Activated CD8-positive, alpha-beta memory T cell treated with anti-CD3 and anti-CD28 coated beads for 4 hours (primary cell): ENCODE measurements around the gene PIMREG.

Source experiments
- DNase-seq, 2 donors: peaks; one replicate each; pipeline ENCODE4 v3.0.0-alpha.2; 2020; ENCODE audit warnings: low read depth in 2 of 2

The PIMREG gene, protein sequence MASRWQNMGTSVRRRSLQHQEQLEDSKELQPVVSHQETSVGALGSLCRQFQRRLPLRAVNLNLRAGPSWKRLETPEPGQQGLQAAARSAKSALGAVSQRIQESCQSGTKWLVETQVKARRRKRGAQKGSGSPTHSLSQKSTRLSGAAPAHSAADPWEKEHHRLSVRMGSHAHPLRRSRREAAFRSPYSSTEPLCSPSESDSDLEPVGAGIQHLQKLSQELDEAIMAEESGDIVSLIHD

DNA sequence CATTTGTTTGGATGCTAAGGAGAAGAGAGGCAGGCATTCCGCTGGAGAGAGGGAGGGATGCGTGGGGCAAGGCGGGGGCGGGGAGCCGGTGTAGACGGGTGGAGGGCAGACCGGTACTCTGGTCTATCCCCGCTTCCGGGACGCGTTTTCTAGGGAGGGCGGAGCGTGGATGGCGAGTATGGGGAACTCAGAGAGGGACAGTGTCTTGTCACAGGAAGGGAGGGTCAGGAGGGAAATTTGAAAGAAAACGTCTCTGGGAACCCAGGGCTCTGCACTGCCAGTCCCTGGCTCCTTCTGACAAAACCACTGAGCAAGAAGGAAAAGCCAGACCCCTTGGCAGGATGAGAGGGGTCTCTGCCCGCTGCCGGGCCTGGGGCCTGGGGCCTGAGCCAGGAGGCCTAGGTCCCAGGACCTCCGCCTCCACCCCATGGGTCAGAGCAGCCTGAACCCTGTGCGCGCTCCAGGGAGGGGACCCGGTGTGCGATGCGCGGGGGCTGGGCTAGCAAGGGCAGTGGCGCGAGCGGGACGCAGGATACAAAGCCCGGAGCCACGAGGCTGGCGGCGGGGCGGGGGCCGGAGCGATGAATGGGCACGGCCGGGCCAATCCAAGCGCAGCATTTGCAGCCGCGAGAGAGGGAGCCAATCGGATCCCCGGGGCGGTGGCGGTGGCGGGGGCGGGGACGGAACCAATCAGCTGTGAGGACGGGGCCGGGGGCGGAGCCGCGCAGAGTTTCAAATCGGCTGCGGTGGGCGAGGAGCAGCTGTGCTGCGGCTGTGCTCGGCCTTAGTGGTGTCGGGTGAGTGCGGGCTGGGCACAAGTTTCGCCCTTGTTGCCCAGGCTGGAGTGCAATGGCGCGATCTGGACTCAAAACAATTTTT lies at the start of gene PIMREG:
TSS of gene PIMREG (plus strand) at position 764 of the 879 bp plus-strand sequence. CDS start 656 bp downstream, outside the sequence.
- DNase-seq: peak; percentile 88 to 90

DNA sequence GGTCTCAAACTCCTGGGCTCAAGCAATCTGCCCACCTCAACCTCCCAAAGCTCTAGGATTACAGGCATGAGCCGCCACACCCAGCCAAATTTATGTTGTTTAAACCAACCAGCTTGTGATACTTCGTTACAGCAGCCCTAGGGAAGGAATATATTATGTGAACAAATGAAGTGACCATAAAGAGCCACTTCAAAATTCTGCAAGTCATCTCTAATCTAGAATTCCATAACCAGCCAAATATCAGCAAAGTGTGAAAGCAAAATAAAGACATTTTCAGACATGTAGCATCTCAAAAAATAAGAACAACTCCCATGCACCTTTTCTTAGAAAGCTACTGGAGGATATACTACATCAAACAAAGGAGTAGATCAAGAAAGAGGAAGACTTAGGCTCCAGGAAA lies 45.3 kb upstream of the PIMREG start:
- no peak for DNase-seq

DNA sequence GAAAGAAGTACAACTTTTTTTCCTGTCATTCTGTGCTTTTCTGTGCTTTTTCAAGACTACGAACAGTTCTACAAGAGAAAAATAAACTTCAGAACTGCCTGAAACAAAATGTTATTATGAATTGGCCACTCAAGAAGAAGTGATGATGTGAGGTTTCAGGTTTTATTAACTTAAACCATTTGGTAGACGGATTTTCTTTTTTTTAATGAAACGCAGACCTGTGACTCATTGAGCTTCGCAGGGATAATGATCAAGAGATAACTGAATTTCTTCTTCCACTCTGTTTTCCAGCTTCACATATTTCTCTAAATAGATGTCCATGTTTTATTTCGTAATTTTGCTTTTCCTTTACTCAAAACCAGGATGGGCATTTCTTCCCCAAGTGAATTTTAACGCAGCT lies 42.0 kb upstream of the PIMREG start:
- no peak for DNase-seq

DNA sequence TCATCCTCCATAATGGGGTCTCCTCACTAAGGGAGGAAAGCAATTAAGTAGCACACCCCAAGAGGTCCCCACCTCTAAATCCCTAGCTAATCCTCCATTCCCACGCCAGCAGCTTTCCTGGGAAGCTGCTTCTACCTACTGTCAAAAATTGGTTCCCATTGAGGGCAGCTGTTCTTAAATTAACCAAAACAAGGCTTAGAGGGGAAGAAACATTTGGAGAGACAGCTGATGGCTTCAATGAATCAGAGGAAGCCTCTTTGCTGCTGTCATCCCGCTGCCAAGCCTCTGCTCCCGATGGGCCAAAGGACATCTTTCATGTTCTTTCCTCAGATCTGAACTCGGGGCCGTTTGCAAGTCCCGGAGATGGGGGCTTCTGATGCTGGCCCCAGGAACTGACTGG lies 36.0 kb upstream of the PIMREG start:
- no peak for DNase-seq

DNA sequence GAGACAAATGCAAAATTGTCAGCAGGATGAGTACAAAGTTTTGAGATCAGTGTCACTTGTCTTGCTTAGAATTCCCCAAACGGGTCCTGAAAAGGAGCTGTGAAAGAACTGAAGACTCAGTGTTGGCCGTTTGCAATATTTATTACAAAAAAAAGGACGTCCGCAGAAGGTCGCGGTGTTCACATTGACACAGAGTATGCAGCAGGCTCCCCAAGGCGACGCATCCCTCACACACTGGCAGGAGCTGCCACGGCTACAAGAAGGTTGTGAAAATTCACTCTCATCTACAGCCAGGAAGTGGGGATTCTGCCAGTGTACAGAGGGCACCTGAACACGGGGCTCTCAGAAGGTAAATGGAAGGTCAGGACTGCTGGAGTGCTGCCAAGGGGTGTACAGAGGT lies 35.5 kb upstream of the PIMREG start:
- no peak for DNase-seq

DNA sequence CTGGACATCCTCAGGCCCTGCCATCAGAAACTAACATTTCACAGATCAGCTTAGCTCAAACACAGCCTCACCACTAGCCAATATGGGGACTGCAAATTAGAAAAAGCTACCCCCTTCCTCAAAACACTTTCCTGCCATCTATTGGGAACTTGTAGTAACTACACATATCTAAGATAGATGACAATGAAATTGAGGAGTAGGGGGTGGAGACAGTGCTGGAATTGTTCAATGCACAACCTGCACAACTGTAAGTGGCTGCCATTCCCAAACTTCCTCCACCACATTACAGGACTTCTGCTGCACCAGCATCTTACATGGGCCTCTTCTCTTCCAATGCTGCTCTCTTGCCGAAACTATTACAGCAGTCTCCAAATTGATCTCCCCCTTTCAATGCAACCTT lies 31.2 kb upstream of the PIMREG start:
- no peak for DNase-seq

DNA sequence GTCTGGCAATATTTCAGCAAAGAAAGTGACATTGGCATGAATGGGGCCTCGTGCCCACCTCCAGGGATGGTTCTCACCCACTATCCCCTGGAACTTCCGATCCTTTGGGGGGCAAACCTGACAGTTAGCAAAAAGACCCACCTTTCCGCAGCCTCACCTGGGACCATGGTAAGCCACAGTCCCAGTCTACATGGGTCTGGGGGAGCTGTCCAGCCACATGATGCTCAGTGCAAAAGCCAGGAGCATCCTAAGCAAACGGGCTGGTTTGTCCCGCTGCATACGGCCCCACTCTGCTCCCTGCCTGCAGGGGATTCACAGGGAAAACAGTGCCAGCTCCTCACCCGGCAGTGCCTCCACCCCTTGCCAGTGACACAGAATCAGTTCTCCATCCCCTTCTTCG lies 28.6 kb upstream of the PIMREG start:
- no peak for DNase-seq

DNA sequence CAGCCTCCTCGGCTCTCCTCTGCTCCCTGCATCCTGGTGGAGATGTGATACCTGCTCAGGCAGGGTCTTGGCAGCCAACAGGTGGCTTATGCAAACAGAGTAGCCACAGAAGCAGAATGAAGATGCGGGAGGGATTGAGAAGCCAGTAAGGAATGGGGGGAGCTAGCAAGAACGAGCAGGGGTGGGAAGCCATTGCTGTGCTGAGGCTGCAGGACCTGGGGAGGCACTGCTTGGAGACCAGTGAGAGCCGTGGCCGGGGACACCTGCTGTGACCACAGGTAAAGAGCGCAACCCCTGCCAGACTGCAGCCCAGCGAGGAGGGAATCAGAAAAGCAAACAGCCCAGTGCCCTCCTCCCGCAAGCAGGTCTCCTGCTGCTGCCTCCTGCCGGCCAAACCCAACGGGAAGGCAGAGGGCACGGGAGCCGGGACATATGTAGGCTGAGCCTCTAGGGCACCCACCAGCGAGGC lies 24.0 kb upstream of the PIMREG start:
- no peak for DNase-seq

DNA sequence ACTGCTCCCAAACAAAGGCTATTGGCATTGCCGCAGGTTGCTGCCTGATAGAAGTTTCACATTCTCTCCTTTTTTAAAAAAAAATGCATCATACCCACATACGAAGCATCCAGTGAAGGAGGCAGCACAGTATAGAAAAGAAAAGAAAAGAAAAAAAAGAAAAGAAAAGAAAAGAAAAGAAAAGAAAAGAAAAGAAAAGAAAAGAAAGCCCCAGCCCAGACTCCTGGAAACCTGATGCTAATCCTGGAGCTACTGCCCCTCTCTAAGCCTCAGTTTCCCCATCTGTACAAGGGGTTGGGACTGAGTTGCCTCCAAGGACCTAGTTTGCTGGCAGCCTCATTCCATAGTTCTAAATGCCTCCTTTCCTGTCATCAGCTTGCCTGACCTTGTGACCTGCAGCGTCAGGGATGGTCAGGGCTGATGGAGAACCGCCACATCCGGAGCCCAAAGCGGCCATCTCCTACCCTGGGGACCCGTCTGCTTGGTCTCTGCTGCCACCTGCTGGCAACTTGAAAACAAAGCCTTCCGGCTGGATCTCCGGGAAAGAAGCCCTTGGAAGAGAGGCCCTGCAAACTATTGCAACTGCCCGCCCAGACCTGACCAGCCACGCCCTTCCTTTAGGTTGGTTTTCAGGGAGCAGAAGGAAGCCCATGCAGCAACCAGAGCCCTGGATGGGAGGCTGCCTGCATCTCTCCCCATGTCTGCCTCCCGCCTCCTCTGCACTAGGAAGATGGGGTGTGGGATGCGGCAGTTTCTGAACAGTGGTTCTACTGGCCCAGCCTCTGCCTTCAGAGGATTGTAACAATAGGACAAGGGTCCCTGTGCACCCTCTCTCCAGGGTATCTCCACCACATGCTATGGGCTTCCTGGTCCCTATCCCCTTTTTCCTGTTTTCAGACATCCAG lies 22.3 kb upstream of the PIMREG start:
- DNase-seq: peak; percentile 36 to 47

DNA sequence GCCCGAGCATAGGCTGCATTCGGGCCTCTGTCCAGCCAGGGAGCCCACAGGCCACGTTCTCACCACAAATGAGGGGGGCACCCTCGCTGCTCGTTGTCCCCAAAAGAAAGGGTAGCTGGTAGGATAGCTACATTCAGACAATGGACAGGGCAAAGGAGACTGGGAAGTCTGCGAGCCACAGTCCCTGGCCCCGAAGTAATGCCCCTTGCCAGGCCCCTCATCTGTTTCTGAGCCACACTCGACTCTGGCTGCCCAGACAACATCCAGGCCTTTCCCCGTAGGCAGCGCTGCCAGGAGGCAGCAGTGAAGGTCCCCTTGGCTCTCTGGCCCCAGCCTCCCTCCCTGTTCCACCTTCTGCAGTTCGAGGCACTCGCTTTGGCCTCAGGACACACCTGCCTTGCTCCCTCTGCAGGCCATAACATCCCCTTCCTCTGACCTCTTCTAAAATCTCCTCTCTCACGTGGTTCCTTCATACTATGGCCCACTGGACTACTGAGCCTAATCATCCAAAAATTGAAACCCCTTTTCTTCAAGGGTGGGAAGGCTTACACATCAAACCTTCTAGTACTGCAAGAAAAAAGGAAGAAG lies 21.5 kb upstream of the PIMREG start:
- DNase-seq: no peak

DNA sequence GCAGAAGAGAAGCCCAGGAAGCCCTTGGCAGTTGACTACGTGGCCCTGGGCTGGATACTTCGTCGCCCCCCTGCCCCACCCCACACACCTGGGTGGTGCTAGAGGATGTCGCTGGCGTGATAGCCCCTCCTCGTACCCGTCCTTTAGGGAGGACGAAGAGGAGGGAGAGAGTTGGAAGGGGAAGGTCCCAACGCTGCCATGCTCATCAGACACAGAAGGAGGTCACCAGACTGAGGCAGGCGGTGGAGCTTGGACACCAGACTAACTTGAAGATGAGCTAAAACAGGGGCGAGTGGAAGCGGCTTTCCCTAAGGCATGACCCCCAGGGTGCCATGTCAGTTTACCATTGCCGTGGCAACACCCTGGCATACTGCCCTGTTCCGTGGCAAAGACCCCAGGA lies 20.3 kb upstream of the PIMREG start:
- DNase-seq: no peak

DNA sequence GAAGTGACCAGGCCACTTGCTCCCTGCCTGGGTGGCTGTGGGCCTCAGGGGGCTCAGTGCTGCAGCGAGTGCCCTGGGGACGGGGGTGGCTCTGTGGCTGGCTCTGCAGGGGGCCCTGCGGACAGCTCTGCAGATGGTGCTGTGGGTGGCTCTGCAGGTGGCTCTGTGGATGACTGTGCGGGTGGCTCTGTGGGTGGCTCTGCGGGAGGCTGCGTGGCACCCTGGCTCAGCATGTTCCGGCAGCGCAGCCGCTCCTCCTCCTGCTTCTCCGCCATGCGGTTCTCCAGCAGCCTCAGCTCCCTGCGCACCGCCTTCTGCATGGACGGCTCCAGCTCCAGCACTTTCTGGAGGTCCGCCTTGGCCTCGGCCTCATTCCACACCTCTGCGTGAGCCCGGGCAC lies 18.8 kb upstream of the PIMREG start:
- DNase-seq: no peak

DNA sequence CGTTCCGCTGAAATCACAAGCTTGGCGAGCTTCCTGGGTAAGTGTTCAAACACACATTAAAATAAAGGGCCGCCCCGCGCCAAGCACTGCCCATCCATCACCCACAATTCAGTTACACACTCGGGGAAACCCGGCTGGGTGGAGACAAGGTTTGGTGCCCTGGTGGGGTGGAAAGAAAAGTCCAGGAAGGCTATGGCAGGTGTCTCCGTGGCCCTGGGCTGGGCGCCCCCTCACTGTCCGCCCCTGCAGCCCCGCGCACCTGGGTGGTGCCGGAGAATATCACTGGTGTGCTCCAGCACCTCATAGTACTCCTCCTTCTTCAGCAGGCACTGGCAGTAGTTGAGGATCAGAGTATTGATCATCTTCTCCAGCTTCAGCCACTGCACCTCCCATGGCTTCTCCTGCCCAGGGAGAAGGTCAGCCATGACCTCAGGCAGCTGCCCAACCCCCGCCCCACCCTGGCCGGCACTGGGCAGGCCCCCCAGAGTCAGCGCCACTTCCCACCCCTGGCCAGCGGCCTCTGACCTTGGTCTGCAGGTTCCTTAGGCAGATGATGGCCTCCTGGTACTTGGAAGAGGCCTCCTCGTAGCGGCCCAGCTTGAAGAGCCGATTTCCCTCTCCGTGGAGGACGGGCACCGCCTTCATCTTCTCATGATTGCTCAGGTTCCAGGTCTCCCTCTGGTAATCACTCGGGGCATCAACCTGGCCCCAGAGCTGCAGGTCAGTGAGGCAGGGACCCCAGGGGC lies 17.7 kb upstream of the PIMREG start:
- DNase-seq: no peak

DNA sequence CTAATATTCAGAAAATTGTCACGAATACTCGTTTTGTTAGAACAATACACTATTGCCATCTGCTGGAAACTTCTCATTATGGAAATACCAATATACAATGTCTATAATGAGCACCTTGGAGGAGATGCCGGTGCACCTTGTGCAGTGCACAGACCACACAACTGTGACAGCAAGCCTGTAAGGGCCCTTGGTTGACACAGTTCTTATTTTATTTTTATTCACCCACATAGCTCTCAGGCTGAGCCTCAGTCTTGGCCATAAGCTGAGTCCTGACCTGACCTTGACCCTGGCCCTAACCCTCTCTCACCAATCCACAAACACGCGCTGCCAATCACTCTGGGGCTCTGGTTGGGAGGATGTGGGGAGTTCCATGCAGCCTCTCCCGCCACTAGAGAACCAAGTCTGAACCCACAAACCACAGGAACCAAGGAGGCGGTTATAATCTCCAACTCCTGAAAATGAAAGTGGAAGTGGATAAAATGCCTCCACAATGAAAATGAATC lies 16.9 kb upstream of the PIMREG start:
- peak in 1 of 2 donors; percentile 11 for DNase-seq

DNA sequence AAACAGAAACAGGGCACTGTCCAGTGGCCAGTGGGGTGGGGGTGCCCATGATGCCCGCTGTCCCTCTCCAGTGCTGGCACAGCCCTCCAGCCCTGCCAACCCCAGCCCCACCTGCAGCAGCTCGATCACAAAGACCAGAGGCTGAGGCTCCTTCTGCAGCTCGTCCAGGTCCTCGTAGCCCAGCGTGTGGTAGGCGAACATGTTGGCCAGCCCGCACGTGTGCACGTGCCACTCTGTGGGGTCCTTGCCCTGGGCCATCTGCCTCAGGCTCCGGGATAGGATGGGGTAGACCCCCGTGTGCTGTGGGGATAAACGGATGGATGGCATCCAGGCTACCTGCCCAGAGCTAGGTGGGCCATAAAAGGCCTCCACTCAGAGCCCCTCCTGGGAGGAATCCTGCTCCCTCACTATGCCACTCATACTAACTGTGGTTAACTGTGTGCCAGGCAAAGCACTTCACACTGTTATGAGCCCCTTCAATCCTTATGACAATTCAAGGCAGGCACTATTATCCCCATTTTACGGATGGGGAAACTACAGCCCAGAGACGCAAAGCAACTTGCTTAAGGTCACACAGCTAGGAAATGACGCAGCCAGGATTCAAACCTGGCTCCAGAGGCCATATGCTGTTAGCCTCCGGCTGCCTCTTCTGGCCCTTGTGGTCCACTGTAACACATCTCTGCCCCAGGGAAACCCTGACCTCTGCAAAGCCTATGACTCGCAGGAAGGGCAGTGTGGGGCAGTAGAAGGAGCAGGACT lies 15.9 kb upstream of the PIMREG start:
- DNase-seq: no peak

DNA sequence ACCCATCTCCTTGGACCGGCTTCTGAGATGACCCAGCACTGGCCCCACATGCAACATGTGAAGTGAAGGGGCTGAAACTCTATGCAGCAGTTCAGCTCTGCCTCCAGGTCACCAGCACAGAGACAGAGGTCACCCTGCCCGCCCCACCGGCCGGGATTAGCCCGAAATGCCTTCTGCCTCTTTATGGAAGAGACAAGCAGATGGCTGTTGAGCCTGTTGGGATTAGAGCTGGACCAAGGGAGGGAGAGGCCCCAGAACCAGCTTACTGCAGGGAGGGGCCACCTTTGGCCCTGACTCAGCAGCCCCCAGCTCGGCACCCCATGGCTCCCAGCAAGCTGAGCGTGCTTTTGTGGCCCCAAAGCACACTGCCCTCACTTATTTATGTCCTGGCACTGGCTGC lies 15.0 kb upstream of the PIMREG start:
- DNase-seq: no peak

DNA sequence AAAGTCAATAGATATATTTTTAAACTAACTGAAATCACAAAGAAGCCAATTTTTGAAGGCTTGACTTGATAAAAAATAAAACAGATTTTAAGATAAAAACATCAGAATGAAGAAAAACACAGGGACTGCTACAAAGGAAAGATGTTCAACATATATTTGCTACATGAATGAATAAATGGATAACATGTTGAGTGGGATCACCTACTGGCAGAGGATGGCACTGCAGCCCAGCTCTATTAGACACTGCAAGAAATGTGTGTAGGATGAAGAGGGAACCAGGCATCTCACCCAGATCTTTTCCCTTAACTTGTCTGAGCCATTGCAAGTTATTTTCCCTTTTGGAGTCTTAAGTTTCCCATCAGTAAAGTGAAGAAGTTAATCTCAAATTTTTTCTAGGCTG lies 13.5 kb upstream of the PIMREG start:
- DNase-seq: no peak

DNA sequence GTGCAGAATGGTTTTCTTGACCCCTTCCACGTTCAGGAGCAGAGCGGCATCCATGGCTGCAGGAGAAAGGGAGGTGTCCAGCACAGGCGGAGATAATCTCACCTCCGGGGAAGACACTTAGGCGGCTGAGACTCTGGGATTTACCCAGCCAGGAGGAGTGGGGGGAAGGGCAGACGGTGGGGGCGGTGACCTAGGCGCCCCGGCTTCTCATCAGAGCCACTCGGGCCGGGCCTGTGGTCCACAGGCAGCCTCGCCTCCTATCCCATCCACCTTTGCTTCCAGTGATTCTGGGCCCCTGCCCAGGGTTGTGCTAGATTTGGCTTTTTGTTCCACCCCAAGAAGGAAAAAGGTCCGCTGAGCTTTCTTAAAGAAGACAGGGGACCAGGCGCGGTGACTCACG lies 9.2 kb upstream of the PIMREG start, which contains the start of gene AIPL1:
TSS of gene AIPL1 (minus strand) at position 71 of the 400 bp plus-strand sequence. CDS start at position 54, 17 bp downstream.
- no peak for DNase-seq

DNA sequence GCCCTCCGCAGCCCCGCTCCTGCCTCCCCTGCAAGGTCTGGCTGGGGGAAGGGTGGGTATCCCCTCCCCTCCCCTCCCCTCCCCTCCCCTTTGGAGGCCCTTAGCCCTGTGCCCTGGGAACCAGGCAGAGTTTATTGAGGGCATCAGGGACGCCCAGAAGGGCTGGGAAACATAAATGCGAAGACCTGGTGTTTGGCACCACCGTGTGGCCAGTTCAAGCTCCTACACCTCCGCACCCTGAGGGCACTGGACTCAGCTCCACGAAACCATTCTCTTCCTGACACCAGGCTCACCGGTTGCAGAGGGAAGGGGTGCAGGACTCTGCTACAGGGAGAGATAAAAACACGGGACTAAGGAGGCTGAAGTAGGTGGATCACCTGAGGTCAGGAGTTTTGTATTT lies 8.3 kb upstream of the PIMREG start:
- DNase-seq: peak in 1 of 2 donors; percentile 12

DNA sequence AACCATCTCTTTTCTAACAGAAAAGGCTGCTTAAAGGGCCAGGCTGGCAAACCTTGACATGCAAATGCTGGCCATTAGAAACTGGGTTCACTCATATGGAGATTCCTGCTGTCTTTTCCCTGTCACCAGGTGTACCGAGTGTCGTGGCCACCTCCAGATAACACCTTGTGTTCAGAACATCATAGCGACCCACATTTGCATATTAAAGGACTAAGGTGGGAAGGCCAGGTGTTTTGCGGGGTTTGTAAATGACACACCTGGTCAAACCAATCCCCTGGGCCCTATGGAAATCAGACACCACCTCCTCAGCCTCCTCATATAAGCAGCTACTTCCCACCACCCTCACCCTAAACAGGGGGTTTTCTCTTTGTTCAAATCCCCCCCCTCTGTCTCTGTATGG lies 6.8 kb upstream of the PIMREG start:
- no peak for DNase-seq
